Measurements from ENCODE around the gene CNTFR.

CNTFR gene

DNA sequence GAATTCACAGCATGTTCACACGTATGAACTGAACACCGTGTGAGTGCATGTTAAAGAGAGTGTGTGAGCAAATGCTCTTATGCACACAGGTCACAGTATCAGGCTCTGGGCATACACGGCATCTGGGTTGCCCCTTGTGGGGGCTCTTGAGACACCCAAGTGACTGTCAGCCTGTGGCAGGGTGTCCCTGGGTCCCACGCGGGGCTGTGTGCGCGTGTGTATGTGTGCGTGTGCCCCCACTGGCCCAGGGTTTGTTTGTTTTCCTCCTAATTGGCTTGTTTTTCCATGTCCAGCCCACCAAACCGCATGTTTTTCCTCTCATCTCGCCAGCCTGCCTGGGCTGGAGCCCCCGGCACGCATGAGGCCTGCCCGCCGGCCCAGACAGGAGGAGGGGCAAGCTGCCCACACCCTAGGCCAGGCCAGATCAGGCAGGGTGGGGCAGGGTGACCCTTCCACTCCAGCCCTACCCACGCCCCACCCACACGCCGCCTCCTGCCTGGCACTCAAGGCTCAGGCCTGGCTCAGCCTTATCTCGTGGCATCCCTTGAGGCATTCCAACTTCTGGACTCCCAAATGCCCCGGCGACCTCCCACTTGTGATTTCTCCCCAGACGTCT, 28.8 kb downstream of the CNTFR start:
- POLR2A ChIA-PET, result no interaction called here
- TF ChIP-seq L3MBTL2 (conservative IDR thresholded peaks at IDR 0.05) (no peak), ELF4 (IDR thresholded peaks at IDR 0.05) (no peak), HDGF (IDR thresholded peaks at IDR 0.05; ENCODE audit: borderline replicate concordance) (no peak), ARNT (IDR thresholded peaks at IDR 0.05) (no peak), SUZ12 (IDR thresholded peaks at IDR 0.05) (no peak)
- TF ChIP-seq, protein P1, sequence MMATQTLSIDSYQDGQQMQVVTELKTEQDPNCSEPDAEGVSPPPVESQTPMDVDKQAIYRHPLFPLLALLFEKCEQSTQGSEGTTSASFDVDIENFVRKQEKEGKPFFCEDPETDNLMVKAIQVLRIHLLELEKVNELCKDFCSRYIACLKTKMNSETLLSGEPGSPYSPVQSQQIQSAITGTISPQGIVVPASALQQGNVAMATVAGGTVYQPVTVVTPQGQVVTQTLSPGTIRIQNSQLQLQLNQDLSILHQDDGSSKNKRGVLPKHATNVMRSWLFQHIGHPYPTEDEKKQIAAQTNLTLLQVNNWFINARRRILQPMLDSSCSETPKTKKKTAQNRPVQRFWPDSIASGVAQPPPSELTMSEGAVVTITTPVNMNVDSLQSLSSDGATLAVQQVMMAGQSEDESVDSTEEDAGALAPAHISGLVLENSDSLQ (IDR thresholded peaks at IDR 0.05), result no peak
- CTCF ChIA-PET, result no interaction called here
- no peak for DNase-seq (ENCODE audit: extremely low spot score)

DNA sequence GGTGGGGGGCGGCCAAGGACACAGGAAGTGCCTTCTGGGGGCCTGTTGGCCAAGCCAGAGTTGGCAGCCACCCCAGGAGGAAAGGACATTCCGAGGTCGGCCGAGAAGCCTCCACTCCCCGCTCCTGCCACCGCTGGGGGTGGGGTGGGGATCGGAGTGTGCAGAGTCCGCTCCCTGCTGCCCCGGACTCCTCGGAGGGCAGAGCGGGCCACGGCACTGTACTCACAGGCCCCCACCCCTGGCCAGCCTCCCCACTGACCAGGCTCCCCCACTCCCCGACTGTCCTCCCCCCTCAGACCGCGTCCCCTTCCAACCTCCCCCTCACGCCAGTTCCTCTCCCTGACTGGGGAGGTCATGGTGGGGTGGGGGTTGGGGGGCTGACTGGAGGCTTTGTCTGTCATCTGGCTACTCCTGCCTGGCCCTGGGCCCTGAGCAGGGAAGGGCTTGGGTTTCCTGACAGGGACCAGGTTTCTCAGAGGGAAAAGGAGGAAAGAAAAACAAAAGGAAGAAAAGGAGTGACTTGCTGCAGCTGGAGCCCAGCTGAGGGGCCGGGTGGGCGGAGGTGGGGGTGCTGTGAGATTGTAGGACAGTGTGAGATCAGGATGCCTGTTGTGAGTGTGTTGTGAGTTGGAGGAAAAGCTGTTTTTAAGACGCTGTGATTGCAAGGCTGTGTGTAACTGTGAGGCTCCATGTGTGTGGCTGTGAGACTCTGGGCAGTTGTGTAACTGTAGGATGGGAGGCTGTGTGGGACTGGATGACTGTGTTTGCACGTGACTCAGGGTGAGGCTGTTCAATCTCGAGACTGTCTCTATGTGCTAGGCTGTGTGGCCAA, 29.7 kb downstream of the CNTFR start:
- ChIA-PET POLR2A (no interaction called here), CTCF (no interaction called here)
- TF ChIP-seq FOXK2 (IDR thresholded peaks at IDR 0.05), result no peak
- no peak for TF ChIP-seq LEF1 (IDR thresholded peaks at IDR 0.05; ENCODE audit: borderline replicate concordance)
- TF ChIP-seq, protein P1 (IDR thresholded peaks at IDR 0.05), result no peak
- TF ChIP-seq CTBP1 (IDR thresholded peaks at IDR 0.05; ENCODE audit: borderline replicate concordance), result no peak
- no peak for TF ChIP-seq ELF4 (IDR thresholded peaks at IDR 0.05)
- TF ChIP-seq FOXM1 (IDR thresholded peaks at IDR 0.05; ENCODE audit: borderline replicate concordance), result no peak
- TF ChIP-seq FOXA1 (IDR thresholded peaks at IDR 0.05), result no peak
- TF ChIP-seq L3MBTL2 (conservative IDR thresholded peaks at IDR 0.05), result no peak
- TF ChIP-seq NFRKB (IDR thresholded peaks at IDR 0.05), result no peak
- no peak for TF ChIP-seq HDGF (IDR thresholded peaks at IDR 0.05; ENCODE audit: borderline replicate concordance)
- TF ChIP-seq TARDBP (IDR thresholded peaks at IDR 0.05), result no peak
- no peak for TF ChIP-seq ARNT (IDR thresholded peaks at IDR 0.05)
- TF ChIP-seq BHLHE40 (IDR thresholded peaks at IDR 0.05; ENCODE audit: borderline replicate concordance), result no peak
- no peak for TF ChIP-seq SP1 (IDR thresholded peaks at IDR 0.05)
- no peak for TF ChIP-seq SUZ12 (IDR thresholded peaks at IDR 0.05)
- no peak for TF ChIP-seq ZNF384 (IDR thresholded peaks at IDR 0.05)
- DNase-seq (ENCODE audit: extremely low spot score), result no peak

DNA sequence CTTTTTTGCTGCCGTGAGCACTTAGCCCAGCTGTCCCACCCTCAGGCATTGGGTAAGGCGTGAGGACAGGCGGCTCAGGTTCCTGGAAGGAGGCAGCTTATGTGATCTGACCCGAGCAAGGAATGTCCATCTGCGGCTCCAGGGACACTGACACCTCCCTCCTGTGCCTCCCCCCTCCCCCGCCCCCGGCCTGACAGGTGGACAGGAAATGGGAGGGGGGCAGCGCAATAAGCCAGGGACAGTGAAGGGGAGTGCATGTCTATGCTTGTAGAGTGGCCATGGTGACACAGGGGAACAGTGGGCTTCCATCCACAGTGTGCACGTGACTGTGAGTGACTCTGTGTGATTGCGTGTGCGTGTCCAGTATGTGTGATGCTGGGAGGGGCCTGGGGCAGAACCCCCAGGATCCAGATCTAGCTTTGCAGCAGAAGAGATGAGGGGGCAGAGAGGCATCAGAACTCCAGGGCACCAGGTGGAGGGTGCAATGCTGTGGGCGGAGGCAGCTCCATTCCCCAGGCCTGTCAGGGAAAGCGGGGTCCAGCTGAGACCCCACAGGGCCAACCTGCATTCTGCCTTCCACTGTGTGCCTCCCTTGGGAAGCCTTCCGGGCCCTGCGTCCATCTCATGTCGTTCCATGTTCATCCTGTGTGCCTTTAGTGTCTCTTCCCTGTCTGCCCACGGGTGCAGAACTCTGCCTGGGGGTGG, 30.5 kb downstream of the CNTFR start:
- TF ChIP-seq, protein P1 (IDR thresholded peaks at IDR 0.05), result no peak
- TF ChIP-seq ZNF384 (IDR thresholded peaks at IDR 0.05) (no peak), BHLHE40 (IDR thresholded peaks at IDR 0.05; ENCODE audit: borderline replicate concordance) (no peak), CTBP1 (IDR thresholded peaks at IDR 0.05; ENCODE audit: borderline replicate concordance) (no peak), ELF4 (IDR thresholded peaks at IDR 0.05) (no peak), FOXA1 (IDR thresholded peaks at IDR 0.05) (no peak), FOXK2 (IDR thresholded peaks at IDR 0.05) (no peak), L3MBTL2 (conservative IDR thresholded peaks at IDR 0.05) (no peak), NFRKB (IDR thresholded peaks at IDR 0.05) (no peak), SUZ12 (IDR thresholded peaks at IDR 0.05) (no peak), LEF1 (IDR thresholded peaks at IDR 0.05; ENCODE audit: borderline replicate concordance) (no peak), HDGF (IDR thresholded peaks at IDR 0.05; ENCODE audit: borderline replicate concordance) (no peak)
- CTCF ChIA-PET, result no interaction called here
- no peak for DNase-seq (ENCODE audit: extremely low spot score)
- POLR2A ChIA-PET, result no interaction called here

DNA sequence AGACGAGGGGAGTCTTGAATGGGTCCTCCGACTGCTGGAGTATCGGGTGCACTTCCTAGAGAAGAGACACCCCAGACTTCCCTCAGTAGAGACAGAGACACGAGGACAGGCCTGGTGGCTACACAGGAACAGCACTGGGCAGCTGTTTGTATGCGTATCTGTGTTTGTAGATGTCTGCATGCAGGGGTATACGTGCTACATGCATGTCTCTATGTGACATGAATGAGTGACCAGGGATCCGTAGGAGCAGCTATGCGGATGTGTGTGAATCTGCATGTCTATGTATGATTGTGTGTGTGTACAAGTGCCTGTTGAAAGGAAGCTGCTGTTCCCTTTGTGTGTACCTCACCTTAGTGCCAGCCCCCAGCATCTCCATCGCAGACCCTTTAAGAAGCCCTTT, 31.2 kb downstream of the CNTFR start:
- no peak for DNase-seq (ENCODE audit: extremely low spot score)
- POLR2A ChIA-PET, result no interaction called here
- TF ChIP-seq SUZ12 (IDR thresholded peaks at IDR 0.05), result no peak
- TF ChIP-seq FOXM1 (IDR thresholded peaks at IDR 0.05; ENCODE audit: borderline replicate concordance), result no peak
- no peak for TF ChIP-seq LEF1 (IDR thresholded peaks at IDR 0.05; ENCODE audit: borderline replicate concordance)
- CTCF ChIA-PET, result no interaction called here

DNA sequence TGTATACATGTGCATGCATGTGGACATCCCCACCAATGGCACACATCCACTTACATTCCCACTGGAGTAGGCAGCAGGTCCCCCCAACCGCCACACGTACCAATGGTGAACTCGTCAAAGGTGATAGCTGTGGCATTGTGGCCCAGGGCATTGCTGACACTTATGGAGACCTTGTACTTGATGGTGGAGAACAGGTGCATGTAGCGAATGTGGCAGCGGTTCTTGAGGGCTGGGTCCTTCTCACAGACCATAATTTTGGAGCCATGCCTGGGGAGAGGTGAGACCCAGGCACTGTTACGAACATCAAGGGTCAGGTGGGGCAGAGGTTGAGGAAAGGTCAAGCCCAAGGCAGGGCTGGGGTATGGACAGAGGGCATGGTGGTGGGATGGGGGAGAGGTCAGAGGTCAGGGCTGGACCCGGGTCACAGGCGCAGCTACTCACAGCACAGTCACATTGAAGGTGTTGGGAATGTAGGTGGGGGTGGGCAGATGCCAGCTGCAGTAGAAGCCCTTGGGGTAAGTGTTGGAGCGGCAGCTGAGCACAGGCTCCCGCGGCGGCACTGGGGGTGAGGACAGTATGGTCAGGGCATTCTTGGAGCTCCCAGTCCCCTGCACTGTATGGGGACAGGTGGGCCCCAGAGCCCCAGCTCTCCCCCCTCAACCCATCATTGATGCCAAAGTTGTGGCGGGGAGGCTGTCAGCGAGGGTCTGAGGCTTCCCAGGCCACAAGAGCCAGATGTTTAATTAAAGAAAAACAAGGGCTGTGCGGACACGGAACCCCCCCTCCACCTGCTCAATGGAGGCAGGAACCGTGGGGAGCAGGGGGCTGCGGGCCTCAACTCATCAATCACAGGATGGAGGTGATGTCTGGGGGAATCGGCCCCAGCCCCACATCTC, 31.9 kb downstream of the CNTFR start:
- ChIA-PET CTCF (no interaction called here), POLR2A (no interaction called here)
- TF ChIP-seq TARDBP (IDR thresholded peaks at IDR 0.05) (no peak), ZNF384 (IDR thresholded peaks at IDR 0.05) (no peak), ARNT (IDR thresholded peaks at IDR 0.05) (no peak), CTBP1 (IDR thresholded peaks at IDR 0.05; ENCODE audit: borderline replicate concordance) (no peak), L3MBTL2 (conservative IDR thresholded peaks at IDR 0.05) (no peak)
- no peak for DNase-seq (ENCODE audit: extremely low spot score)
